CD8-positive, alpha-beta memory T cell (primary cell): ENCODE data around the gene ABCC6. TPM values are rescaled to one million over a fixed set of nuclear protein-coding genes. Genes with fewer than 3 reads are reported as not detected.
"Not testable (repeated sequence)": the region's sequence is repeated elsewhere in the genome, so short reads cannot be mapped to it uniquely, and the experiment has no call there.

Experiments
- CTCF ChIA-PET: fragments of 350-600 bp; sonication (Branson Sonifier 250); formaldehyde crosslinking; loops from one replicate; lab custom pipeline; 2021; ENCODE audit warnings: antibody characterized with exemption; lab: Charles Lee
- POLR2A ChIA-PET: fragments of 350-600 bp; sonication (Branson Sonifier 250); formaldehyde crosslinking; loops from one replicate; lab custom pipeline; 2021; ENCODE audit warnings: antibody characterized with exemption; lab: Charles Lee
- DNase-seq, 5 donors: peaks; one replicate each; pipeline versions ENCODE4 v3.0.0 to v3.0.0-alpha.2; 2020 to 2022; ENCODE audit warnings: mixed read lengths in 1 of 5
- H3K27ac ChIP-seq: one replicate; pipeline ENCODE4 v1.7.0; 2013; ENCODE audit warnings: low read depth, mild to moderate bottlenecking, low read length, moderate library complexity
- H3K27me3 ChIP-seq: 2 replicates; pipeline ENCODE4 v1.7.0; 2013; ENCODE audit warnings: low read length, mild to moderate bottlenecking; ENCODE audit not compliant: insufficient read depth, poor library complexity, severe bottlenecking
- H3K36me3 ChIP-seq: 2 replicates; pipeline ENCODE4 v1.7.0; 2013; ENCODE audit warnings: mild to moderate bottlenecking, low read length, moderate library complexity; ENCODE audit not compliant: insufficient read depth
- H3K4me1 ChIP-seq: 2 replicates; pipeline ENCODE4 v1.7.0; 2013; ENCODE audit warnings: mild to moderate bottlenecking, low read length, moderate library complexity; ENCODE audit not compliant: insufficient read depth
- H3K4me3 ChIP-seq: 2 replicates; pipeline ENCODE4 v1.7.0; 2013; ENCODE audit warnings: mild to moderate bottlenecking, low read length
- H3K9me3 ChIP-seq: 2 replicates; pipeline ENCODE4 v1.7.0; 2013; ENCODE audit warnings: mild to moderate bottlenecking, low read length
- H3K27ac Mint-ChIP-seq, 8 donors: one replicate each; pipeline ENCODE4 v1.8.0; 2020 to 2021; ENCODE audit warnings: mixed read lengths in 8 of 8, mild to moderate bottlenecking in 6 of 8, inconsistent platforms in 3 of 8, moderate library complexity in 3 of 8
- H3K27me3 Mint-ChIP-seq, 2 donors: one replicate each; pipeline ENCODE4 v1.8.0; 2020 to 2021; ENCODE audit warnings: mixed read lengths in 2 of 2, mild to moderate bottlenecking in 1 of 2, moderate library complexity in 1 of 2
- H3K36me3 Mint-ChIP-seq, 3 donors: one replicate each; pipeline ENCODE4 v1.8.0; 2020 to 2021; ENCODE audit warnings: mixed read lengths in 3 of 3, inconsistent platforms in 1 of 3, mild to moderate bottlenecking in 1 of 3
- H3K4me1 Mint-ChIP-seq, 3 donors: one replicate each; pipeline ENCODE4 v1.8.0; 2020 to 2021; ENCODE audit warnings: mixed read lengths in 3 of 3, inconsistent platforms in 1 of 3, mild to moderate bottlenecking in 1 of 3
- H3K4me3 Mint-ChIP-seq, 7 donors: one replicate each; pipeline ENCODE4 v1.8.0; 2020 to 2021; ENCODE audit warnings: mixed read lengths in 7 of 7, mild to moderate bottlenecking in 6 of 7, moderate library complexity in 4 of 7, inconsistent platforms in 2 of 7
- H3K9me3 Mint-ChIP-seq, 5 donors: one replicate each; pipeline ENCODE4 v1.8.0; 2020 to 2022; ENCODE audit warnings: mixed read lengths in 5 of 5, mild to moderate bottlenecking in 3 of 5, moderate library complexity in 2 of 5, inconsistent platforms in 1 of 5
- polyA plus RNA-seq: library from polyadenylated mRNA; unstranded; fragments of 300-500 nt; fragmentation: Illumina TruSeq; gene quantifications from one replicate; pipeline ENCODE4 v1.2.3, GENCODE V29; 2021
- total RNA-seq, 2 experiments: library from RNA; stranded (reverse); gene quantifications; one replicate each; pipeline ENCODE4 v1.2.3, GENCODE V29; 2021

Gene ABCC6
- total and polyA plus RNA-seq, 3 experiments from 2014 or later = 0.18 TPM; not detected in 2

DNA sequence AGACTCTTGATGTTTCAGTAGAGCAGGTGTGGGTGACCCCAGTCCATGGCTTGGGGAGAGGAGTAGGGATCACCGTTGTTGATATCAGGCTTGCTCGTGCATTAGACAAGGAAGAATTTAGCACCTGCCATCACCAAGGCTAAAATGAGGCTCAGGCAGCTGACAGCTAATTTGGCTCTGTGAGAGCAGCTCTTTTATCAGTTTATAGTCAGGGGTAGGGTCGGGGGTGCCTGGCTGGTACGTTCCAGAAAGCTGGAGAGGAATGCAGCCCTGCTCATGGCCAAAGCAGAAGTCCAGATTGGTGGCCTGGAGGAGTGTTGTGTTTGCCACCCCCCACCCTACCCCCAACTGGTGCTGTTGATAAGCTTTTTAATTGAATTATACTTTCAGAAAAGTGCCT, 17.4 kb upstream of the ABCC6 start:
- H3K27me3 ChIP-seq, H3K36me3 ChIP-seq, CTCF ChIA-PET, H3K27ac ChIP-seq, POLR2A ChIA-PET, H3K27me3 Mint-ChIP-seq, H3K9me3 ChIP-seq, H3K4me3 ChIP-seq, H3K36me3 Mint-ChIP-seq, H3K27ac Mint-ChIP-seq, DNase-seq, H3K4me1 Mint-ChIP-seq, H3K4me1 ChIP-seq, H3K9me3 Mint-ChIP-seq, H3K4me3 Mint-ChIP-seq: not testable (repeated sequence)

DNA sequence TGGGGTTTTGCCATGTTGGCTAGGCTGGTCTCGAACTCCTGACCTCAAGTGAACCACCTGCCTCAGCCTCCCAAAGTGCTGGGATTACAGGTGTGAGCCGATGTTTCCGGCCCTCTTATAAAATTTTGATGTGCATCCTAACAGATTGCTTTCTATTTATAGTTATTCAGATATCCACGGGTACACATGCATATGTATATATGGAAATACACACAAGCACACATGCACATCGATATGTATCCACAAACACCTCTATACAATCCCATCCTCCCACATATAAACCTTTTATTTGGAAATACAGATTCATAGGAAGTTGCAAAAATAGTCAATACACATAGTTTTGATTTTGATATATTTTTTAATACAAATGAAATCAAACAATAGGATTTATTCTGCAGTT, 14.4 kb upstream of the ABCC6 start:
- H3K27me3 Mint-ChIP-seq, H3K27ac Mint-ChIP-seq, H3K36me3 ChIP-seq, H3K9me3 ChIP-seq, CTCF ChIA-PET, H3K9me3 Mint-ChIP-seq, H3K4me1 ChIP-seq, H3K27me3 ChIP-seq, POLR2A ChIA-PET, H3K27ac ChIP-seq, H3K4me3 Mint-ChIP-seq, DNase-seq, H3K36me3 Mint-ChIP-seq, H3K4me1 Mint-ChIP-seq, H3K4me3 ChIP-seq: not testable (repeated sequence)

DNA sequence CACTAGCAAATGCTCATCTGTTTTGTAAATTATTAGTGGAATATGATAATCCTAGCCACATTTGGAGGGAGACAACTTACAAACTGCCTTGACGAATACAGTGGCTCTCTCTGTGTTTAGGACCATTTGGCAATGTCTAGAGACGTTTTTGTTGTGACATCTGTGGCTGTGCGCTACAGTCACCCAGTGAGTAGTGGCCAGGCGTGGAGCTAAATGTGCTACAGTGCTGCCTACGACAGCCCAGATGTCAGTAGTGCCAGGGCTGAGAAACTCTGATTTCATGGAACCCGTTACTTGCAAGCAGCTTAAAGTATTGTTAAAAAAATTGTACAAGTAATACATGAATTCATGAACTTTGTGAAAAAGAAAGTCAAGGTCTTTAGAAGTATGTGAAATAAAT, 13.8 kb upstream of the ABCC6 start:
- H3K4me1 ChIP-seq, H3K9me3 Mint-ChIP-seq, H3K27ac Mint-ChIP-seq, H3K9me3 ChIP-seq, H3K27me3 ChIP-seq, CTCF ChIA-PET, H3K4me3 ChIP-seq, POLR2A ChIA-PET, H3K27ac ChIP-seq, H3K4me1 Mint-ChIP-seq, H3K36me3 Mint-ChIP-seq, H3K27me3 Mint-ChIP-seq, H3K36me3 ChIP-seq, DNase-seq, H3K4me3 Mint-ChIP-seq: not testable (repeated sequence)

DNA sequence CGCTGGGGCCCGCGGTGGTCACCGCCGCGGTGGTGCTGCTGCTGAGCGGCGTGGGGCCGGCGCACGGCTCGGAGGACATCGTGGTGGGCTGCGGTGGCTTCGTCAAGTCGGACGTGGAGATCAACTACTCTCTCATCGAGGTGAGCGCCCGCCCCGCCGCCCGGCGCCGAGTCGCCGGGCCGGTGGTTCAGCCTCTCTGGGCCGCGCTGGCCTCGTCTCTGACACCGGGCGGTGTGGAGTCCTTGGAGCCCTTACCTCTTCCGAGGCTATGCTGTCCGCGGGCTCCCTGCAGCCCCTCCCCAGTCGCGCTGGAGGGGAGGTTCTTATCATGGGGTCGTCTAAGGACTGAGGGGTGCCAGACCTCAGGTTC, 9.4 kb upstream of the ABCC6 start:
- POLR2A ChIA-PET, DNase-seq, H3K4me1 ChIP-seq: not testable (repeated sequence)

DNA sequence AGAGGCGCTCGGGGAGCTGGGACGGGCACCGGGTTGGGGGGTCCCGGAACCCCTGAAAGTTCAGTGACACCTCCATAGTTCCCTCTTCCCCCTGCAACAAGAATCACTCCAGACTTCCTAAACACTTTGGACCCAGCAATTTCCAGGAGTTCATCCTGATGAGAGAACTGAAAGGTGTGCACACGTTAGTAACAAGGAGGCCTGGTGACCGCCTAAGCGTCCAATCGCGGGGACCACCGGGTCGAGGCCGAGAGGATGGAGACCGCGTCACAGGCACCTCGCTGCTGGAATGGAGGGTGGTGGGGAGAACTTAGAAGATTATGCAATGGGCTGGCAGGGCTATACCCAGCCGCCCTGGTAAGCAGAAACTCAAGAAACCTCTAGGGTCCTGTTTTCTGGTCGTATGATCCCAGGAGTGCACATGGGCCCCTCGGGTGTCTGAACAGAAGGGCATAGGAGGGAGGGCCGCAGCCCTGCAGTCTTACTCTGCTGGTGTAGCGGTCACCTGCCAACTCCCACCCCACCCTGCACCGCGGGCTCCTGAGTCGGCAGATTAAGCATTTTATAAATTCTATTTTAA, 458 bp upstream of the ABCC6 start:
- H3K27me3 Mint-ChIP-seq, H3K9me3 ChIP-seq, POLR2A ChIA-PET, H3K4me1 Mint-ChIP-seq, H3K36me3 Mint-ChIP-seq, H3K27ac Mint-ChIP-seq, H3K4me1 ChIP-seq, H3K9me3 Mint-ChIP-seq, H3K36me3 ChIP-seq, H3K4me3 ChIP-seq, H3K4me3 Mint-ChIP-seq, CTCF ChIA-PET, H3K27ac ChIP-seq, H3K27me3 ChIP-seq, DNase-seq: not testable (repeated sequence)

More for the DNA sequence above, 9.4 kb upstream of the ABCC6 start:
- H3K9me3 ChIP-seq, H3K9me3 Mint-ChIP-seq, H3K4me1 Mint-ChIP-seq, CTCF ChIA-PET, H3K27ac ChIP-seq, H3K27me3 ChIP-seq, H3K27me3 Mint-ChIP-seq, H3K4me3 ChIP-seq, H3K36me3 ChIP-seq, H3K36me3 Mint-ChIP-seq: not testable (repeated sequence)
- Mint-ChIP-seq H3K4me3 (peak overlapping the region in 1 of 7 donors; percentile 84), H3K27ac (peak overlapping the region in 1 of 8 donors; percentile 59)

DNA sequence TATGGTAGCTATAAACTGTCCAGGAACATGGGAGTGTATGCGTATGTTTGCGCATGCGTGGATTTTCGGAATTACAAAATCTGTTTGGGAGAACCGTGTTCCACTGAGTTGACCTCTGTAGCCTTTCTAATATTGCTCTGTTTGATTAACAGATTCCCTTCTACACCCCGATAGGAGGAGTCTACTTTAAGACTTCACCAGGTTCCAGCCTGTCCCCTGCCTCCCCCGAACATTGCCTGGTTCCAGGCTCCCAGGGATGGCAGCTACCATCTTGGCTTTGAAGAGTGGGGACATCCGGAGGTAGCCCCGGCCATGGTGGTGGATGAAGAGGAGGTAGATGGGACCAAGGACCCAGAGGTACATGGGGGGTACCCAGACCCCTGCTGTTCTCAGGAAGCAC, 1.9 kb downstream of the ABCC6 start:
- CTCF ChIA-PET, H3K36me3 Mint-ChIP-seq, H3K36me3 ChIP-seq, H3K9me3 Mint-ChIP-seq, H3K27me3 Mint-ChIP-seq, H3K4me3 ChIP-seq, H3K27ac ChIP-seq, DNase-seq, POLR2A ChIA-PET, H3K27ac Mint-ChIP-seq, H3K4me3 Mint-ChIP-seq, H3K9me3 ChIP-seq, H3K27me3 ChIP-seq, H3K4me1 Mint-ChIP-seq, H3K4me1 ChIP-seq: not testable (repeated sequence)

DNA sequence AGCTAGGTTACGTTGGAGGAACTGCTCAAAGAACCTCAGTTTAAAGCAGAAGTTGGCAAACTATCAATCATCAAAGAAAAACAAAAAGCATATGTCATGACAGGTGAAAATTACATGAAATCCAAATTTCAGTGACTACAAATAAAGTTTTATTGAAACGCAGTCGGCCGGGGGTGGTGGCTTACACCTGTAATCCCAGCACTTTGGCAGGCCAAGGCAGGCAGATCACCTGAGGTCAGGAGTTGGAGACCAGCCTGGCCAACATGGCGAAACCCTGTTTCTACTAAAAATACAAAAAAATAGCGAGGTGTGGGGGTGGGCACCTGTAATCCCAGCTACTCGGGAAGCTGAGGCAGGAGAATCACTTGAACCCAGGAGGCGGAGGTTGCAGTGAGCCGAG, 2.8 kb downstream of the ABCC6 start:
- H3K4me3 Mint-ChIP-seq, H3K27me3 Mint-ChIP-seq, H3K27ac Mint-ChIP-seq, POLR2A ChIA-PET, H3K9me3 Mint-ChIP-seq, H3K4me1 Mint-ChIP-seq, H3K27me3 ChIP-seq, H3K36me3 ChIP-seq, DNase-seq, H3K27ac ChIP-seq, H3K36me3 Mint-ChIP-seq, H3K4me1 ChIP-seq, H3K4me3 ChIP-seq, CTCF ChIA-PET, H3K9me3 ChIP-seq: not testable (repeated sequence)

DNA sequence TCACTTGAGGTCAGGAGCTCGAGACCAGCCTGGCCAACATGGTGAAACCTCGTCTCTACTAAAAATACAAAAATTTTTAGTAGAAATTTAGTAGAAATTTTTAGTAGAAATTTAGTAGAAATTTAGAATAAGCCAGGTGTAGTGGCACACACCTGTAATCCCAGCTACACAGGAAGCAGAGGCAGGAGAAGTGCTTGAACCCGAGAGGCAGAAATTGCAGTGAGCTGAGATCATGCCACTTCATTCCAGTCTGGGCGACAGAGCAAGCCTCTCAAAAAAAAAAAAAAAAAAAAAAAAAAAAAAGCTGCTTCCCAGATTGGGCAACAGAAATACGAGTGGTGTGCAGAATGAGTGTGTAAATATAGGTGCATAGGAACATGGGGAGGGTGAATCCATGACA, 4.5 kb downstream of the ABCC6 start:
- H3K27ac Mint-ChIP-seq = not testable (repeated sequence)

DNA sequence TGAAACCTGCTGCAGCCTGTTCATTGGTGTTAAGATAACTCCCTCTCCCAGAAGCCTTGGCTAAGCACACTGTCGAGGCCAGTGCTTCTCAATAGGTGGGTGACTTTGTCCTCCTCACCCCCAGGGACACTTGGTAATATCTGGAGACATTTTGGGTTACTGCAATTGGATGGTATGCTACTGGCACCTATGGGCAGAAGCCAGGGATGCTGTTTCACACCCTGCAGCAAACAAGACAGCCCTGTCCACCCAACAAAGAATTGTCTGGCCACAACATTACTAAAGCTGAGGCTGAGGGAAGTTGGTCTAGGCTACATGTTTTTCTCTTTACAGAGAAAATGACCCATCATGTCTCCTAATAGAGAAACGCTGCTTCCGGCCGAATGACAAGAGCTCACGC, 4.9 kb downstream of the ABCC6 start:
- H3K36me3 ChIP-seq, H3K27me3 Mint-ChIP-seq, DNase-seq, H3K4me3 ChIP-seq, H3K4me1 ChIP-seq, H3K4me3 Mint-ChIP-seq, H3K9me3 ChIP-seq, H3K4me1 Mint-ChIP-seq, CTCF ChIA-PET, H3K27ac ChIP-seq, H3K27ac Mint-ChIP-seq, H3K9me3 Mint-ChIP-seq, H3K27me3 ChIP-seq, H3K36me3 Mint-ChIP-seq, POLR2A ChIA-PET: not testable (repeated sequence)

More for the DNA sequence above, 4.5 kb downstream of the ABCC6 start:
- H3K27ac ChIP-seq, DNase-seq, H3K27me3 Mint-ChIP-seq, H3K4me3 ChIP-seq, H3K9me3 Mint-ChIP-seq, CTCF ChIA-PET, H3K4me1 Mint-ChIP-seq, H3K36me3 Mint-ChIP-seq, H3K36me3 ChIP-seq, H3K27me3 ChIP-seq, H3K4me3 Mint-ChIP-seq, H3K9me3 ChIP-seq, H3K4me1 ChIP-seq, POLR2A ChIA-PET: not testable (repeated sequence)
